Measurements from ENCODE around the gene SMC1B. TPM values are rescaled to one million over a fixed set of nuclear protein-coding genes. Genes with fewer than 3 reads are reported as not detected.

The SMC1B gene
- total RNA-seq, 4 donors from 2014 or later = 0.21 TPM; not detected in 3

DNA sequence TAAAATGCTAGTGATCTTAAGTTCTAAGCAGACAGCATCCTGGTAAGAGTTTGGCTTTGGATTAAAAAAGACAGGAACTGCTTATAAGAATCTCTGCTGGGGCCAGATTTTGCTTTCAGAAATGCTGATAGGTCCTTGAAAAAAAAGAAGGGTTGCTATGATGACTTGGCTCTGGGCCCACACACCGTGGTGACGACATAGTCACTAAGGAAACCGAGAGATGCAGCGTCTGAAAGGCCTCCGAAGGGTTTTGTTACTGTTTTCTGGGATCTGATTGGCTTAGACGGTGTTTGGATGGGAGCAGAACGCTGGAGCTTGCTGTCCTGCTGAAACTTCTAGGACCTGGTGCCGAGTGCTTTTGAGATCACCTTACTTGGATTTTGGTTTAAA is 95.2 kb downstream of the SMC1B start:
- H3K4me3 ChIP-seq = no peak overlapping the region
- 9% methylated on average over 8 of the region's 8 CpGs for WGBS
- H3K36me3 ChIP-seq = peaks cover 11% of the 10 kb centered on the region
- H3K4me1 ChIP-seq = peaks cover 50% of the 10 kb centered on the region
- DNase-seq (ENCODE audit: low spot score in 2 of 2) = peak in 1 of 2 donors; percentile 89
- peak overlapping the region; percentile 32 for H3K27ac ChIP-seq
- H3K9me3 ChIP-seq = no peaks in the 10 kb centered on the region
- TF ChIP-seq POLR2A (IDR thresholded peaks at IDR 0.05) (no peak), POLR2AphosphoS5 (IDR thresholded peaks at IDR 0.05) (no peak), EP300 (IDR thresholded peaks at IDR 0.05) (no peak)
- TF ChIP-seq, protein P1, sequence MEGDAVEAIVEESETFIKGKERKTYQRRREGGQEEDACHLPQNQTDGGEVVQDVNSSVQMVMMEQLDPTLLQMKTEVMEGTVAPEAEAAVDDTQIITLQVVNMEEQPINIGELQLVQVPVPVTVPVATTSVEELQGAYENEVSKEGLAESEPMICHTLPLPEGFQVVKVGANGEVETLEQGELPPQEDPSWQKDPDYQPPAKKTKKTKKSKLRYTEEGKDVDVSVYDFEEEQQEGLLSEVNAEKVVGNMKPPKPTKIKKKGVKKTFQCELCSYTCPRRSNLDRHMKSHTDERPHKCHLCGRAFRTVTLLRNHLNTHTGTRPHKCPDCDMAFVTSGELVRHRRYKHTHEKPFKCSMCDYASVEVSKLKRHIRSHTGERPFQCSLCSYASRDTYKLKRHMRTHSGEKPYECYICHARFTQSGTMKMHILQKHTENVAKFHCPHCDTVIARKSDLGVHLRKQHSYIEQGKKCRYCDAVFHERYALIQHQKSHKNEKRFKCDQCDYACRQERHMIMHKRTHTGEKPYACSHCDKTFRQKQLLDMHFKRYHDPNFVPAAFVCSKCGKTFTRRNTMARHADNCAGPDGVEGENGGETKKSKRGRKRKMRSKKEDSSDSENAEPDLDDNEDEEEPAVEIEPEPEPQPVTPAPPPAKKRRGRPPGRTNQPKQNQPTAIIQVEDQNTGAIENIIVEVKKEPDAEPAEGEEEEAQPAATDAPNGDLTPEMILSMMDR (IDR thresholded peaks at IDR 0.05) = no peak
- no peaks in the 10 kb centered on the region for H3K27me3 ChIP-seq

DNA sequence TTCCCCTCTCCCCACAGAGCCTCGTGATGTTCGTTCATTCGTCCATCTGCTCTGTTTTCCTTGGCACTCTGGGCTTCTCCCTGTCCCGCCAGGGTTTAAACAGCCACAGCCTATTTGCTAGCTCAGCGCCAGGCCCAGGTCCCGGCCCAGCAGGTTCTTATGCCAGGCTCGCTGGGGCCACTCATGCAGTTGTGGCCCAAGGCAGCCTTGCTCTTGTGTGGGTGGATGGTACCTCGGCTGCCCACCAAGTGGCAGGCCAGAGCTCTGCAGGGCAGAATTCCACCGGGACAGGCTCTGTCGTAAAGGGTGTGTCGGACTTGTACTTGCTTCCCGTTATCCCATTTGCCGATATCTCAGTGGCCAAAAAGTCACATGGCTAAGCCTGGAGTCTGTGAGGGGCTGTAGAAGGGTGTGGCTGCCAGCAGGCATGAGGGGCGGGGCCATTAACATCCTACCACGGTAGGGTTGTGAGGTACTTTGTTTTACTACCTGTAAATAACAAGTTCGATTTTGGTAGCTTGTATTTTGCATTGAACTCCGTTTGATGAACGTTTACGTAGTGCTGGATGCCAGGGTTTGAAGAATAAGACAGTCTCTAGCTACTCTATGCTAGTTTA is 95.7 kb downstream of the SMC1B start:
- Histone ChIP-seq H3K27me3 (no peaks in the 10 kb centered on the region), H3K9me3 (no peaks in the 10 kb centered on the region), H3K27ac (peak overlapping the region; percentile 32), H3K4me3 (no peak overlapping the region), H3K36me3 (peaks cover 6% of the 10 kb centered on the region), H3K4me1 (peaks cover 50% of the 10 kb centered on the region)
- DNase-seq (ENCODE audit: low spot score in 2 of 2) = peak in 1 of 2 donors; percentile 79
- TF ChIP-seq POLR2A (IDR thresholded peaks at IDR 0.05) (no peak), POLR2AphosphoS5 (IDR thresholded peaks at IDR 0.05) (no peak)
- TF ChIP-seq, protein P1 (IDR thresholded peaks at IDR 0.05) = peak; percentile 40 to 52
- WGBS = 17% methylated on average over 19 of the region's 19 CpGs

DNA sequence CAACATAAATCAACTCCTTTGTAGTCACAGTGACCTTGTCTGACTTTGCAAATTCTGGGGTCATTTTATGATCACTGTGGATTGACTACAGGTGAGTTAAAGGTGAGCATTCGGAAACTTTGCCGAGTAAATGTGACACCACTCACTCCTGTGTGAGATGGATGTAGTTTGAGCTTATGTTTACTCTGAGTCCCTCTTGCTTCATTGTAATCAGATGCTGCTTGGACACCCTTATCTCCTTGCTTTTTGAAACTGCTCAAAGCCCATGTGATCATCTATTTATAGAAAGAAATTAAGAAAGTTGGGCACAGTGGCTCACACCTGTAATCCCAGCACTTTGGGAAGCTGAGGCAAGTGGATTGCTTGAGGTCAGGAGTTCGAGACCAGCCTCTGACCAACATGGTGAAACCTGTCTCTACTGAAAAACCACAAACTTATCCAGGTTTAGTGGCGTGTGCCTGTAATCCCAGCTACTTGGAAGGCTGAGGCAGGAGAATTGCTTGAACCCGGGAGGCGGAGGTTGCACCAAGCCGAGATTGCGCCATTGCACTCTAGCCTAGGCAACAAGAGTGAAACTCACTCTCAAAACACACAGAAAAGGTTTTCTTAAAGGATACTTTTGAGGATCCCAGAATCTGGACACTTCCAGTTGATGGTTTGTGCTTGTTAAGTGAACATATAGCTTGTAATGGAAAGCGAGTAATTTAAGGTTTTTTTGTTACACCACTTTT is 96.4 kb downstream of the SMC1B start:
- no peak for DNase-seq (ENCODE audit: low spot score in 2 of 2)
- Histone ChIP-seq H3K36me3 (peaks cover 2% of the 10 kb centered on the region), H3K27ac (peak overlapping the region; percentile 32), H3K9me3 (no peaks in the 10 kb centered on the region), H3K4me1 (peaks cover 50% of the 10 kb centered on the region), H3K4me3 (no peak overlapping the region), H3K27me3 (no peaks in the 10 kb centered on the region)
- TF ChIP-seq EP300 (IDR thresholded peaks at IDR 0.05) = no peak
- WGBS = 74% methylated on average over 9 of the region's 9 CpGs

DNA sequence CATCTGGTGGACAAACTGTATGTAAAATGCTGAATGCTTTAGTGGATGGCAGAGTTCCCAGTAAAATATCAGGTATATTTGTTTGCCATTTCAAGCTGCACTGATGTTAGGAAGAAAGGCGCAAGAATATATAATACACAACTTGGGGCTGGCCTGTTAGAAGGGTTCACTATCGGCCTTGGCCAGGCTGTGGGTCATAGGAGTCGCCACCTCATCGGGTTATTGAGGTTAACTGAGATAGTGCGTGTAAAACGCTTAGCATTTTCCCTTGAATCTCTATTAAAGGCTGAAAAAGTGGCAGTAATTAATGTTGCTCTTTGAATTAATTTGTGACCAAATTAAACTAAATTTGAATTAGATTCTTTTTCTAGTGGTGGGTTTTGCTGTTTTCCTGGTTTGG is 98.6 kb downstream of the SMC1B start:
- WGBS = 91% methylated on average over 6 of the region's 6 CpGs
- TF ChIP-seq, protein P1 (IDR thresholded peaks at IDR 0.05) = no peak
- TF ChIP-seq POLR2A (IDR thresholded peaks at IDR 0.05) = no peak
- TF ChIP-seq EP300 (IDR thresholded peaks at IDR 0.05) = no peak
- no peak for TF ChIP-seq POLR2AphosphoS5 (IDR thresholded peaks at IDR 0.05)
- DNase-seq (ENCODE audit: low spot score in 2 of 2) = no peak
- Histone ChIP-seq H3K36me3 (no peaks in the 10 kb centered on the region), H3K27ac (no peak overlapping the region), H3K9me3 (no peaks in the 10 kb centered on the region), H3K4me3 (no peak overlapping the region), H3K4me1 (peaks cover 58% of the 10 kb centered on the region), H3K27me3 (no peaks in the 10 kb centered on the region)

DNA sequence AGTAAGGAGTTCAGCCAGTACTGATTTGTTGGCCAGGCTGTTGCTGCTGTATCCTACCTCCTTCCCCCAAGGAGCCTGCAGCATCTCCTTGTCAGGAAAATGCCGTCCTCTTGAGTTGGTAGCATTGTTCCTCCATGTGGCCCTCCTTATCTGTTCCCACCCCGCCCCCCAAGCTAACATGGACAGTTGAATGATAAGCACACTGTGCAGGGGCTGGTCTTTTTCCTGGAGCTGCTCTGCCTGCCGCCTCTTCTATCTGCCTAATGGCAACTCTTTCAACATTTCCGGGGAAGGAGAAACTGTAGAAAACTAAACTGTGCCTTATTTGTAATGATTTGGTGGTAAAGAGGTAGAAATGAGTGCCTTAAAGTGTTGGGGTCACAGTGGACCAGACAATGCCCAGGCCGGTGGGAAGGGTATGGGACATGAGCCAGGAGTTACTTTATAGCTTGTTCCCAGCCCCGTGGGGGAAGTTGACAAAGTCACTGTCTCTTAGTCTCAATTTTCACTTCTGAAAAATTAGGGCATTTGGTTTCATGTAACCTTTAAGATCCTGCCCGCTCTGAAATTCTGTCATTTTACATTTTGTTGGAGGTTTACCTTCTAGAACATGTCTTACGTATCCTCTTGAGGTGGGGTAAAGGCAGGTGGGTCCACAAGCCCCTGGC is 99.2 kb downstream of the SMC1B start:
- whole genome bisulfite sequencing = 79% methylated on average over 8 of the region's 8 CpGs
- H3K27me3 ChIP-seq = no peaks in the 10 kb centered on the region
- no peak for DNase-seq (ENCODE audit: low spot score in 2 of 2)
- TF ChIP-seq POLR2AphosphoS5 (IDR thresholded peaks at IDR 0.05) (no peak), EP300 (IDR thresholded peaks at IDR 0.05) (no peak), POLR2A (IDR thresholded peaks at IDR 0.05) (no peak)
- TF ChIP-seq, protein P1 (IDR thresholded peaks at IDR 0.05) = no peak
- peaks cover 52% of the 10 kb centered on the region for H3K4me1 ChIP-seq
- no peaks in the 10 kb centered on the region for H3K36me3 ChIP-seq
- no peak overlapping the region for H3K4me3 ChIP-seq
- H3K9me3 ChIP-seq = no peaks in the 10 kb centered on the region
- no peak overlapping the region for H3K27ac ChIP-seq

Measured in suprapubic skin (tissue), 4 donors.